Measurements from ENCODE around the gene CNGB1. TPM values are rescaled to one million over a fixed set of nuclear protein-coding genes. Genes with fewer than 3 reads are reported as not detected.

Gene CNGB1
- total RNA-seq, 1 experiment from 2014 or later: not detected

DNA sequence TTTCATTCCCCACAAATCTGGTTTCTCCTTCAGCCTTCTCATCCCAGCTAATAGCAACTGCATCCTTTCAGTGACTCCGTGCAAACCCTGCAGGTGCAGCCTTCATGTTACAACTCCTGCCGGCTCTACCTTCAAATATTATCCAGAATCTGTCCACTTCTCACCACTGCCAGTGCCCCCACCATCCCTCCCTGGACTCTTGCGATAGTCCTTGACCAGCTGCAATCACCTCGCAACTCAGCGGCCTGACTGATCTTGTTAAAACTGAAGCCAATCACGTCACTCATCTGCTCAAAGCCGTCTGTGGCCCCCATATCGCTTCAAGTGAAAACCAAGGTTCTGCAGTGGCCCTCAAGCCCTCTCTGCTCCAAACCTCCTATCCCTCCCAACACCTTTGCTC is 125.8 kb downstream of the CNGB1 start (continued):
- no peak for TF ChIP-seq ZNF274 (IDR thresholded peaks at IDR 0.05; ENCODE audit: low read depth, low read length)
- TF ChIP-seq ELF1 (IDR thresholded peaks at IDR 0.05; ENCODE audit: borderline replicate concordance, low read depth): no peak
- no peak for TF ChIP-seq SP1 (IDR thresholded peaks at IDR 0.05; ENCODE audit: low read depth)
- TF ChIP-seq, protein P1, sequence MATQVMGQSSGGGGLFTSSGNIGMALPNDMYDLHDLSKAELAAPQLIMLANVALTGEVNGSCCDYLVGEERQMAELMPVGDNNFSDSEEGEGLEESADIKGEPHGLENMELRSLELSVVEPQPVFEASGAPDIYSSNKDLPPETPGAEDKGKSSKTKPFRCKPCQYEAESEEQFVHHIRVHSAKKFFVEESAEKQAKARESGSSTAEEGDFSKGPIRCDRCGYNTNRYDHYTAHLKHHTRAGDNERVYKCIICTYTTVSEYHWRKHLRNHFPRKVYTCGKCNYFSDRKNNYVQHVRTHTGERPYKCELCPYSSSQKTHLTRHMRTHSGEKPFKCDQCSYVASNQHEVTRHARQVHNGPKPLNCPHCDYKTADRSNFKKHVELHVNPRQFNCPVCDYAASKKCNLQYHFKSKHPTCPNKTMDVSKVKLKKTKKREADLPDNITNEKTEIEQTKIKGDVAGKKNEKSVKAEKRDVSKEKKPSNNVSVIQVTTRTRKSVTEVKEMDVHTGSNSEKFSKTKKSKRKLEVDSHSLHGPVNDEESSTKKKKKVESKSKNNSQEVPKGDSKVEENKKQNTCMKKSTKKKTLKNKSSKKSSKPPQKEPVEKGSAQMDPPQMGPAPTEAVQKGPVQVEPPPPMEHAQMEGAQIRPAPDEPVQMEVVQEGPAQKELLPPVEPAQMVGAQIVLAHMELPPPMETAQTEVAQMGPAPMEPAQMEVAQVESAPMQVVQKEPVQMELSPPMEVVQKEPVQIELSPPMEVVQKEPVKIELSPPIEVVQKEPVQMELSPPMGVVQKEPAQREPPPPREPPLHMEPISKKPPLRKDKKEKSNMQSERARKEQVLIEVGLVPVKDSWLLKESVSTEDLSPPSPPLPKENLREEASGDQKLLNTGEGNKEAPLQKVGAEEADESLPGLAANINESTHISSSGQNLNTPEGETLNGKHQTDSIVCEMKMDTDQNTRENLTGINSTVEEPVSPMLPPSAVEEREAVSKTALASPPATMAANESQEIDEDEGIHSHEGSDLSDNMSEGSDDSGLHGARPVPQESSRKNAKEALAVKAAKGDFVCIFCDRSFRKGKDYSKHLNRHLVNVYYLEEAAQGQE (IDR thresholded peaks at IDR 0.05; ENCODE audit: low read depth): no peak
- no peak for TF ChIP-seq SRF (IDR thresholded peaks at IDR 0.05; ENCODE audit: low read depth)
- TF ChIP-seq, protein P2, sequence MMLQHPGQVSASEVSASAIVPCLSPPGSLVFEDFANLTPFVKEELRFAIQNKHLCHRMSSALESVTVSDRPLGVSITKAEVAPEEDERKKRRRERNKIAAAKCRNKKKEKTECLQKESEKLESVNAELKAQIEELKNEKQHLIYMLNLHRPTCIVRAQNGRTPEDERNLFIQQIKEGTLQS (IDR thresholded peaks at IDR 0.05): no peak
- no peak for TF ChIP-seq EZH2 (IDR thresholded peaks at IDR 0.05)
- no peak for TF ChIP-seq CBX3 (IDR thresholded peaks at IDR 0.05; ENCODE audit: low read depth)

DNA sequence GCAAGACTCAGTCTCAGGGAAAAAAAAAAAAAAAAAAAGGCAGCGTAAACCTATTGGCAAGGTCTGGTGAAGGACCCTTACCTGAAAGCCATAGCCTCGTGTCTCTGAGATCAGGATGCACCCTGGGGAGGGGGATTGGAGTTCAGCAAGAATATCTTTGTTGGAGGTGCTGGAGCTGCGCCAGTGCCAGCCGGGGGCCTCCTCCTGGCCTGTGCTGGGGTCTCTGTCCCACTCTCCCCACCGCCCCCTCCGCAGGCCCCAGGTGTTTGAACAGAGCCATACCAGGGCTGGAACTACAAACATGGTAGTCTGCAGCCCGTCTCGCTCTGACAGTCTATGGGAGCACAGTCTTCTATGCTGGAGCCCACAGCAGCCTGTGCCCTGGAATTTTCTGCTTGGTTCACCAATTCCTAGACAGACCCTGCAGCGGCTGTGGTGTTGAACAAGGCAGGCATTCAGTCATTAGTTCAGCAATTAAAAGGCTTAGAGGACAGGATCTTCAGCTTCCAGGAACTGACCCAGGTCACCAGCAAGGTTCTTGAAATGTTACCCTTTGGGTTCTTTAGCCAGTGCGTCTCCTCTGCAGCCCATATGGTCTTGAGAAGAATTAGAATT is 126.4 kb downstream of the CNGB1 start:
- Histone ChIP-seq H3K9me2 (ENCODE audit: insufficient read depth) (no peaks in the 10 kb centered on the region), H3K27ac (ENCODE audit: low read depth, low read length) (no peak overlapping the region), H3K79me2 (ENCODE audit: insufficient read depth, low read length) (no peaks in the 10 kb centered on the region), H3K9ac (ENCODE audit: low read length) (no peak overlapping the region), H3K36me3 (ENCODE audit: control insufficient read depth in 1 of 2, insufficient read depth in 2 of 2, low read length in 2 of 2) (no peaks in the 10 kb centered on the region), H3K4me2 (ENCODE audit: low read length) (no peak overlapping the region), H4K20me1 (ENCODE audit: insufficient read depth) (no peaks in the 10 kb centered on the region), H2AFZ (ENCODE audit: low read depth, low read length, poor library complexity, severe bottlenecking) (no peak overlapping the region), H3K4me1 (ENCODE audit: control insufficient read depth in 1 of 2, insufficient read depth in 2 of 2, low read length in 2 of 2) (peaks cover 2 to 6% of the 10 kb centered on the region in 2 experiments; a peak in 2 of 4 replicates), H3K4me3 (replicated peaks in 1 of 2; ENCODE audit: low read depth in 1 of 2, low read length in 2 of 2) (no peak overlapping the region), H3K9me3 (ENCODE audit: control insufficient read depth in 1 of 2, insufficient read depth in 1 of 2, low read depth in 1 of 2, low read length in 2 of 2) (no peaks in the 10 kb centered on the region), H3K27me3 (ENCODE audit: insufficient read depth, low read length) (no peaks in the 10 kb centered on the region)
- ChIA-PET CTCF (no interaction called here), POLR2A (no interaction called here), RAD21 (ENCODE audit: low non-redundant PET in 1 of 2, low total read pairs in 2 of 2, uncharacterized antibody in 2 of 2, unreplicated experiment in 2 of 2) (no interaction called here)
- ATAC-seq (no peak), DNase-seq (ENCODE audit: low read depth, low spot score) (no peak)
- BruUV-seq (replicated peaks): no TSS peak
- intact Hi-C loops (cut with micrococcal nuclease): no loop called here
- TF ChIP-seq CEBPB (IDR thresholded peaks at IDR 0.05; ENCODE audit: low read depth) (no peak), POLR2AphosphoS5 (IDR thresholded peaks at IDR 0.05; ENCODE audit: low read depth, low read length) (no peak), SRF (IDR thresholded peaks at IDR 0.05; ENCODE audit: low read depth) (no peak), FOSL1 (IDR thresholded peaks at IDR 0.05; ENCODE audit: low read depth) (no peak), SP1 (IDR thresholded peaks at IDR 0.05; ENCODE audit: low read depth) (no peak), RAD21 (IDR thresholded peaks at IDR 0.05; ENCODE audit: low read depth) (no peak)
- TF ChIP-seq, protein P1 (IDR thresholded peaks at IDR 0.05; ENCODE audit: low read depth): no peak
- TF ChIP-seq, protein P3, sequence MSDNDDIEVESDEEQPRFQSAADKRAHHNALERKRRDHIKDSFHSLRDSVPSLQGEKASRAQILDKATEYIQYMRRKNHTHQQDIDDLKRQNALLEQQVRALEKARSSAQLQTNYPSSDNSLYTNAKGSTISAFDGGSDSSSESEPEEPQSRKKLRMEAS (IDR thresholded peaks at IDR 0.05): no peak
- TF ChIP-seq, protein P4, sequence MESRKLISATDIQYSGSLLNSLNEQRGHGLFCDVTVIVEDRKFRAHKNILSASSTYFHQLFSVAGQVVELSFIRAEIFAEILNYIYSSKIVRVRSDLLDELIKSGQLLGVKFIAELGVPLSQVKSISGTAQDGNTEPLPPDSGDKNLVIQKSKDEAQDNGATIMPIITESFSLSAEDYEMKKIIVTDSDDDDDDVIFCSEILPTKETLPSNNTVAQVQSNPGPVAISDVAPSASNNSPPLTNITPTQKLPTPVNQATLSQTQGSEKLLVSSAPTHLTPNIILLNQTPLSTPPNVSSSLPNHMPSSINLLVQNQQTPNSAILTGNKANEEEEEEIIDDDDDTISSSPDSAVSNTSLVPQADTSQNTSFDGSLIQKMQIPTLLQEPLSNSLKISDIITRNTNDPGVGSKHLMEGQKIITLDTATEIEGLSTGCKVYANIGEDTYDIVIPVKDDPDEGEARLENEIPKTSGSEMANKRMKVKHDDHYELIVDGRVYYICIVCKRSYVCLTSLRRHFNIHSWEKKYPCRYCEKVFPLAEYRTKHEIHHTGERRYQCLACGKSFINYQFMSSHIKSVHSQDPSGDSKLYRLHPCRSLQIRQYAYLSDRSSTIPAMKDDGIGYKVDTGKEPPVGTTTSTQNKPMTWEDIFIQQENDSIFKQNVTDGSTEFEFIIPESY (IDR thresholded peaks at IDR 0.05; ENCODE audit: extremely low read depth, insufficient replicate concordance, low read length): no peak

Data from HCT116 (cell line).